ENCODE data around the gene DNAAF1. TPM values are rescaled to one million over a fixed set of nuclear protein-coding genes. Genes with fewer than 3 reads are reported as not detected.
A peak's percentile ranks its signal among the peaks of the same experiment; 100 is the strongest.

Gene DNAAF1
- total and polyA plus RNA-seq, 2 of the 8 experiments (the other 6 are each of a cell fraction or from before 2014, with no cell fraction given) = 0.09 to 0.15 TPM

DNA sequence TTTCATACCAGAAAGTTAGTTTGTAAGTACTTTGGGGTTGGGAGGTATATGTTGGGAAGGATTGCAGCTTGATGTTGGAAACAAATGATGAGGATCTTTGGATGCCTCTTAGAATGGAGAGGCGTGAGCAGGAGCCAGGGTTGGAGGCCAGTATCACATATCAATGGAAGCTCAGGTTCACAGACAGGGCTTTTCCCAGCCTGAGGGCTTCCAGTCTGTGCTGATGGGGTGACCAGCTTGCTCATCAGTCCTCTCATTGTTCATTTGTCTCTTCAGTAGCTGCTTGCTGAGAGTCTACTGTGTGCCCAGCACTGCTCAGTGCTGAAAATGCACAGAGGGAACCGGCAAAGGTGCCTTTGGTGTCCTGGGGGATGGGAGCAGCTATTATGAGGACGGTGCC is 5.8 kb downstream of the DNAAF1 start:
- Histone ChIP-seq H2BK120ac (replicated peaks; ENCODE audit: low read depth, low read length) (no peak overlapping the region), H3K9ac (replicated peaks in 1 of 4; ENCODE audit: extremely low read depth in 1 of 4, low read depth in 3 of 4, low read length in 3 of 4) (no peak overlapping the region), H2BK5ac (ENCODE audit: low read depth, low read length) (no peak overlapping the region), H2AFZ (ENCODE audit: low read length) (peak overlapping the region; percentile 53; the same call in 1 of the 2 replicates), H2BK12ac (ENCODE audit: low read depth, low read length) (no peak overlapping the region), H4K8ac (ENCODE audit: extremely low read depth, insufficient read depth, low read length) (no peak overlapping the region), H3K9me3 (ENCODE audit: insufficient read depth in 2 of 2, low read depth in 1 of 2, low read length in 1 of 2) (no peaks in the 10 kb centered on the region), H2AK5ac (ENCODE audit: low read depth, low read length) (no peak overlapping the region), H4K5ac (ENCODE audit: insufficient read length, low read depth, low read length) (no peak overlapping the region), H3K4me3 (ENCODE audit: extremely low read depth in 1 of 4, insufficient read depth in 2 of 4, low read depth in 3 of 4, low read length in 4 of 4) (no peak overlapping the region), H3K36me3 (ENCODE audit: control insufficient read depth in 2 of 4, insufficient read depth in 4 of 4, low read length in 3 of 4) (no peaks in the 10 kb centered on the region), H3K56ac (replicated peaks; ENCODE audit: insufficient read length, low read depth, low read length) (no peak overlapping the region), H3K4ac (replicated peaks; ENCODE audit: insufficient read length, low read depth, low read length) (no peak overlapping the region), H3K27ac (ENCODE audit: low read depth, low read length) (no peak overlapping the region), H3K23me2 (ENCODE audit: low read depth, low read length) (no peaks in the 10 kb centered on the region), H3K79me1 (ENCODE audit: low read depth, low read length) (no peaks in the 10 kb centered on the region), H3K27me3 (replicated peaks in 1 of 4; ENCODE audit: control insufficient read depth in 3 of 4, extremely low read depth in 1 of 4, insufficient read depth in 3 of 4, low read length in 3 of 4) (peaks cover 0 to 5% (median 2%) of the 10 kb centered on the region in 4 experiments; a peak in 2 of 7 replicates), H3K18ac (ENCODE audit: extremely low read depth, low read length) (no peak overlapping the region), H4K91ac (replicated peaks; ENCODE audit: insufficient read length, low read length) (no peak overlapping the region), H3K4me2 (ENCODE audit: insufficient read depth in 1 of 2, low read depth in 2 of 2, low read length in 2 of 2) (no peak overlapping the region), H3K14ac (ENCODE audit: insufficient read length) (no peak overlapping the region), H3K4me1 (replicated peaks in 1 of 4; ENCODE audit: control insufficient read depth in 3 of 4, insufficient read depth in 4 of 4, low read length in 3 of 4) (no peaks in the 10 kb centered on the region), H3K23ac (ENCODE audit: insufficient read length) (no peak overlapping the region), H2BK15ac (ENCODE audit: low read length) (no peak overlapping the region), H3K79me2 (ENCODE audit: control insufficient read depth in 1 of 2, insufficient read depth in 2 of 2, low read length in 2 of 2) (no peaks in the 10 kb centered on the region), H4K20me1 (replicated peaks in 1 of 2; ENCODE audit: control insufficient read depth in 1 of 2, insufficient read depth in 2 of 2, low read length in 2 of 2) (no peaks in the 10 kb centered on the region), H2BK20ac (ENCODE audit: low read length) (no peak overlapping the region)
- ChIA-PET POLR2A (ENCODE audit: partially characterized antibody) (interaction anchor here (1.8 kb wide), 1 partner anchor 34 kb away, joined by 6 read pairs; the partner anchor contains the start of gene MBTPS1), CTCF (ENCODE audit: partially characterized antibody) (interaction anchor here (1.1 to 1.9 kb wide), 4 partner anchors 18 to 66 kb away, joined by 3 to 8 read pairs (median 3); no protein-coding TSS in a partner anchor)
- DNase-seq (ENCODE audit: low read depth in 1 of 2, low spot score in 2 of 2) = no peak
- no peak for FAIRE-seq
- 87% methylated on average over 3 of the region's 3 CpGs; no CpG with 5 or more reads in 1 of the 2 experiments for whole genome bisulfite sequencing, 2 experiments (ENCODE audit: extremely low coverage in 1 of 2, insufficient coverage in 1 of 2, insufficient read length in 1 of 2, insufficient replicate concordance in 2 of 2, low coverage in 1 of 2, low lambda C conversion rate in 2 of 2, missing lambda C conversion rate in 1 of 2)
- TF ChIP-seq GTF2F1 (IDR thresholded peaks at IDR 0.05; ENCODE audit: borderline replicate concordance, low read depth, low read length) (no peak), TCF12 (IDR thresholded peaks at IDR 0.05; ENCODE audit: low read depth, low read length) (no peak), SRF (IDR thresholded peaks at IDR 0.05; ENCODE audit: low read depth, low read length) (no peak), SAP30 (IDR thresholded peaks at IDR 0.05; ENCODE audit: insufficient read depth, insufficient replicate concordance, low read length) (no peak)

Data from H1 (cell line).